Raji (cell line): ENCODE measurements around the gene CACNA1D.

Source experiments
- POLR2A ChIP-seq: IDR thresholded peaks from 2 replicates; pipeline ENCODE4 v1.6.1; 2011; ENCODE audit warnings: low read depth, low read length, control low read depth; ENCODE audit not compliant: insufficient read depth

CACNA1D gene

GRCh38 chr3:53765753-53766152 is 271.3 kb downstream of the CACNA1D start:
- no peak for TF ChIP-seq POLR2A

DNA sequence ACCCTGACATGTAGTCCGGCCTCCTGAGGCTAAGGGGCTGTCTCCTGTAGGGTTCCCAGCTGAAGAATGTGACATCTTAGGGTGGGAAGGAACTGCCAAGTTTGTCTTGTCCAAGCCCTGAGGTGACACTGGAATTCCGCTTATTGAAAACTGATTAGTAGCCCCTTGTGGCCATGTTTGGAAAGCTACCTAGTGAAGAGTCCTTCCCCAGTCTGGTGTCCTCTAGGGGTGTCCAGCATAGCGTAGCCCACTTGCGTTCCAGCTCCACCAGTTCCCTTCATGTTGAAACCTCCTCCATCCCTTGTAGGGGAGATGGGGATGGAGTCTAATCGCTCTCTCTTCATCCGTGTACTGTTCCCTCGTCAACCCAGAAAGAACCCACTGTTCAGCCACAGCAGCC is 272.3 kb downstream of the CACNA1D start:
- TF ChIP-seq POLR2A = no peak

DNA sequence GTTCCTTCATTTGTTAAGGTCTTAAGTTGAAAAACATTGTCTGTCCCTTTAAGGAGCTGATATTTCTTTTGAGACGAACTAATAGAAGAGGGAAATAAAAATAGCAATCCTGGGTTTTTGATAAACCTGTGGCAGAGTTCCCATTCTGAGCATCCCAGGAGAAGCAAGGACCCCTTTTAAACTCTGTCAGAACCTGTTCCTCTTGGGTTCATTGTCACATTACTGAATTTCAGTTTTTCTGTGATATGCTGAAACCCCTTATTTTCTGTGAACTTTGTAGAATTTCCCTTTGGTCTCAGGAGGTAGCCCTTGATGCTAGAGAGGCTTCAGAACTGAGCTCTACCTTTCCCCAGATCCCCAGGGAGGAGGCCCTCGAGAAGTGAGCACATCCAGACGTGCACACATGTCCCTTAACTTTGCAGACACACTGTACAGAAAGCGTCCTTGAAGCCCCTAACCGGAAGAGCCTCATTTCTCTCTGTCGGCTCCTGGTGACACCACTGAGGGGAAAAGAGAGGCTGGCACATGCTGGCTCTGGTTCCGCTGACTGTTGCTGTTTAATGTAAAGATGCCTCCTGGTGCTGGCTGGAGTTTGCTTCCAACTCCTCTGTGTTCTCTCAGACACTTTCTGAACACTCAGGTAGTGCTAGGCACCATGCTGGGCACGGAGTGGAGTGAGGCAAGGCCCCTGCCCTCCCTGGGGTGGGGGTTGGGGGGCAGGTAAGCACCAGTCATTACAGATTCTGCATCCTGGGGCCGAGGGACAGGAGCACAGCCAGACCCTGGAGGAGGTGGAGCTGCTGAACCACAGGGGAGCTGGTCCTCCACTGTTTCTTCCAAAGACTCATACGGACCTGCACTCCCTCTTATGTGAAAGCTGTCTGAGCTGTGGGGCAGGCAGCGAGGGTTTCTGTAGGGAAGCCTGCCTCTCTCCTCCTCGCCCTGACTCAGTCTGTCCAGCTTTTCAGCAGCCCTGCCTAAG is 274.4 kb downstream of the CACNA1D start:
- no peak for TF ChIP-seq POLR2A

- no peak for TF ChIP-seq POLR2A
Measured at GRCh38 chr3:53772562-53772961, 278.2 kb downstream of the CACNA1D start.

DNA sequence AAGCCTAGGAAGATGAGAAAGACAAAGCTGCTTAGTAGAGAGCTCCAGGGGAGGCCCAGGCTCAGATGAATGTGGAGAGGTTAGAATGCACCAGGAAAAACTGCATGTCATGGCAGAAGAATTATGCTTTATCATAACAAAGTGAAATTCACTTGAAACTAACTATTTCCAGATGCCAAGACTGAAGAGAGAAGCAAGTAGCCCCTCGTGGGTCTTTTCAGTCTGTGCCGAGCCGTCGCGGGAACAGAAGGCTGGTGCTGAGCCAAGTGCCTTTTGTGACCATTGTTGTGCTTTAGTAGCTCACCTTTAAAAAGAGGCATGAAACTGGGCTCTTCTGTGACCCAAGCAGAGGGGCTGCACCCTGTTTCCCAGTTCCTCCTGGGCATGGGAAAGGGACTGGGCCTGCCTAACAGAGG is 278.6 kb downstream of the CACNA1D start:
- TF ChIP-seq POLR2A = no peak

GRCh38 chr3:53773611-53774368 is 279.4 kb downstream of the CACNA1D start:
- TF ChIP-seq POLR2A = no peak

- TF ChIP-seq POLR2A = no peak
Measured at GRCh38 chr3:53774414-53774813, 280.0 kb downstream of the CACNA1D start.

DNA sequence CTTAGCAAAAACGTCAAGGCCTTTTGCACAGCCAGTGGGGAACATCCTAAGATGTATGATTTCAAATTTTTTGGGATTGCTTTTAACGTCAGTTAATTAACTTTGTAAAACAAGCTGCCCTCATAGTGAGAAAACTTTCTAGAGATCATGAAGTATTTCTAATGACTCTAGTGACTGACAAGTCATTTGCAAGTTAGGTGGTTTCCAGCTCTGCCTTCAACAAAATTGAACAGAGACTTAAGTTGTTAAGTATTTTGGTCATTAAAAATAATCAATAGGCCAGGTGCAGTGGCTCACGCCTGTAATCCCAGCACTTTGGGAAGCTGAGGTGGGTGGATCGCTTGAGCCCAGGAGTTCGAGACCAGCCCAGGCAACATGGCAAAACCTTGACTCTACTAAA is 280.6 kb downstream of the CACNA1D start:
- TF ChIP-seq POLR2A = no peak

DNA sequence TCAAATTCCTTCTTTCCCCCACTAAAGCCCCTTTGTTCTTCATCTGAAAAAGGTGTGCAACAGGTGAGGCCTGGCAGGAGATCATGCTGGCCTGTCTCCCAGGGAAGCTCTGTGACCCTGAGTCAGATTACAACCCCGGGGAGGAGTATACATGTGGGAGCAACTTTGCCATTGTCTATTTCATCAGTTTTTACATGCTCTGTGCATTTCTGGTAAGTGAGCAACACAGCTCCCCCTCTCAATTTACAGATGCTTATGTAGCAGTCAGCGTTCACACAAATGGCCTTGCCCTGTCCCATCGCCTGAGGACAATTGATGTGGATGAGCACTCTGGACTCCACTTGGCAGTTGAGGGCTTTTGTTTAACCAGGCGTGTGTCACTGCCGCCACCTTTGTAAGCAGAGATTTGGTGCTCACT is 281.4 kb downstream of the CACNA1D start:
- no peak for TF ChIP-seq POLR2A

DNA sequence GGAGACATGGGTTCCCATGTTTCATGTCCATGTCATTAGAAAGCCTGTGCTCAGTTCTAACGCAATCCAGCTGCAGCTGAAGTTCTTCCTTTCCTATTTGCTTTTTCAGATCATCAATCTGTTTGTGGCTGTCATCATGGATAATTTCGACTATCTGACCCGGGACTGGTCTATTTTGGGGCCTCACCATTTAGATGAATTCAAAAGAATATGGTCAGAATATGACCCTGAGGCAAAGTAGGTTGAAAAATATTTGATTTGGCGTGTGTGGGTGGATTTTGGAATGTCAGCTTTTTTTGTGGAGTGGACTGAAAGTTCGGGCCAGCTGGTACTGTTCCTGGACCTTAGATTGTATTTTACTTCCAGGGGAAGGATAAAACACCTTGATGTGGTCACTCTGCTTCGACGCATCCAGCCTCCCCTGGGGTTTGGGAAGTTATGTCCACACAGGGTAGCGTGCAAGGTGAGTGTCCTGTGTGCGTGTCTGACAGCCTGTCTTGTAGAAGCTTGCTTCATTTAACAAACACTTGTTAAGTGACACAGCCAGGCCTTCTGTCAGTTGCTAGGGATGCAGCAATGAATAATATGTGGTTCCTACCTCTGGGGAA is 282.2 kb downstream of the CACNA1D start:
- no peak for TF ChIP-seq POLR2A

- TF ChIP-seq POLR2A = no peak
Measured at GRCh38 chr3:53777468-53777867, 283.1 kb downstream of the CACNA1D start.

- no peak for TF ChIP-seq POLR2A
Measured at GRCh38 chr3:53778153-53778552, 283.7 kb downstream of the CACNA1D start.

GRCh38 chr3:53780171-53780570 is 285.8 kb downstream of the CACNA1D start:
- TF ChIP-seq POLR2A = no peak

DNA sequence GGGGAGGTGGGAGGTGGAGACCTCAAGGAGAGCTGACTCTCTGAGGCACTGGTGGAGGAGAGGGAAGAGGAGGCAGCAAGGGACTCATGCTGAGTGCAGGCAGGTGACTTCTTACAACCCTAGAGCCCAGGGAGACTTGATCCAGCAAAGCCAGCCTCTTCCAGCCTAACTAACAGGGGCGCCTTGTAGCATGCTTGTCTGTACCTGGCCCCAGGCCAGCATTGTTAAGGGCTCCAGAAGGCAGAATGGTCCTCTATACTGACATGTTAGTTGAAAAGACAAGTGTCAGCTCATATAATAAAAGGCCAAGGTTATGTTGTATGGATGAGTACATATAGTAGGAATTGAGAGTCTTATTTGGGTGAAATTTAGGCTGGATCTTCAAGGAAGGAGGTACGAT is 286.4 kb downstream of the CACNA1D start:
- no peak for TF ChIP-seq POLR2A

- no peak for TF ChIP-seq POLR2A
Measured at GRCh38 chr3:53787016-53787415, 292.6 kb downstream of the CACNA1D start.
